Middle frontal gyrus (tissue), 1 donor: ENCODE measurements around the gene PLAAT2.

Source experiments
- DNase-seq: peaks from one replicate; pipeline ENCODE4 v3.0.0-alpha.2; 2015; ENCODE audit warnings: low spot score; ENCODE audit errors: extremely low spot score

The PLAAT2 gene

DNA sequence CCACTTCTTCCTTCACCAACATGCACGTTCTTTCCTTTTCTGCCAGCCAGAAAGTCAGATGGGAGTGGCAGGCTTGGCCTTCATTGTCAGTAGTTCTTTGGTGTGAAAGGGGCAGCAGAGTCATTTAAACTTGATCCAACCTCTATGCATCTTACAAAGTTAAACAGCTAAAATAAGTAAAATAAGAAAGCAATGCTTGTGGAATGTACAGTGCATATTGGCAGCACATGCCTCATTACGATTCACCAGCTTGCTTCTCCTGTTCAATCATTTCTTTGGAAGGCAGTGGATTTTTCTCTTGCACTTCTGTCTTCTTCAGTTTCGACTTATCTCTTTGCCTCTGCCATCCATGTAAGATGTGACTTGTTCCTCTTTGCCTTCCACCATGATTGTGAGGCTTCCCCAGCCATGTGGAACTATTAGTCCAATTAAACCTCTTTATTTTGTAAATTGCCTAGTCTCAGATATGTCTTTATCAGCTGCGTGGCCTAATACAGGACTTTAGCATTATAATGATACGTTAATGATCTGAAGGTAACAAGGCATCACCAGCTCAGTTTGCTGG lies 42.5 kb downstream of the PLAAT2 start:
- DNase-seq, result no peak

DNA sequence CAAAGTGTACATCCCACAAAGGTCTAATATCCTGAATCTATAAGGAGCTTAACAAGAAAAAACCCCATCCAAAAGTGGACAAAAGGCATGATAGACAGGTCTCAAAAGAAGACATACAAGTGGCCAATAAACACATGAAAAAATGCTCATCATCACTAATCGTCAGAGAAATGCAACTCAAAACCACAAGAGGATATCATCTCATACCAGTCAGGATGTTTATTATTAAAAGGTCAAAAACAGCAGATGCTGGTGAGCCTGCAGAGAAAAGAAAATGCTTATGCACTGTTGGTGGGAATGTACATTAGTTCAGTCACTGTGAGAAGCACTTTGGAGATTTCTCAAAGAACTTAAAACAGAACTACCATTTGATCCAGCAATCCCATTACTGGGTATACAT lies 44.6 kb downstream of the PLAAT2 start:
- no peak for DNase-seq

DNA sequence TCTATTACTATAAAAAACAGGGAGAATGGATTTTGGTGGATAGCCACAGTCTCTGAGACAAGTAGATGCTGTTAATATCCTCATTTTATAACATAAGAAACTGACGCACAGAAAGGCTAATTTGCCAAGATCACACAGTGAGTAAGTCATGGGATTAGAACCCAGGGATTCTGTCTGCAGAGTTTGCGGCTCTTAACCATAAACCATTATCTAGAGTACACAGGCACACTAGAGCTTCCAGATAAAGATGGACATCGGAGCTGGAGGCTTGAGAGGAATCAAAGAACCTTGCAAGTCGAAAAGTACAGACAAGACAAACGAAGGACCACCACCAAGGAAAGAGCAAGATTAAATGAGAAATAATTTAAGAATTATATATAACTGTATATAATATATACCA lies 46.0 kb downstream of the PLAAT2 start:
- DNase-seq, result no peak

DNA sequence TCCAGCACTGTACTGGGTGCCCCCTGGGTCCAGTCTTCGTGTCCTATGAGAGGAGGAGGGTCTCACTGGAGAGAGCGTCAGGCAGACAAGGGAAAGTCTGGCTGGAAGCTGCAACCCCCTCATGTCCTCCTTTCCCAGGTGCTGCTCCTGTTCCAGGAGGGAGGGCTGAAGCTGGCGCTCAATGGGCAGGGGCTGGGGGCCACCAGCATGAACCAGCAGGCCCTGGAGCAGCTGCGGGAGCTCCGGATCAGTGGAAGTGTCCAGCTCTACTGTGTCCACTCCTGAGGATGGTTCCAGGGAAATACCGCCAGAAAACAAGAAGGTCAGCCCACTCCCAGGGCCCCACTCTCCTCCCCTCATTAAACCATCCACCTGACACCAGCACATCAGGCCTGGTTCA lies 47.1 kb downstream of the PLAAT2 start:
- DNase-seq, result no peak

DNA sequence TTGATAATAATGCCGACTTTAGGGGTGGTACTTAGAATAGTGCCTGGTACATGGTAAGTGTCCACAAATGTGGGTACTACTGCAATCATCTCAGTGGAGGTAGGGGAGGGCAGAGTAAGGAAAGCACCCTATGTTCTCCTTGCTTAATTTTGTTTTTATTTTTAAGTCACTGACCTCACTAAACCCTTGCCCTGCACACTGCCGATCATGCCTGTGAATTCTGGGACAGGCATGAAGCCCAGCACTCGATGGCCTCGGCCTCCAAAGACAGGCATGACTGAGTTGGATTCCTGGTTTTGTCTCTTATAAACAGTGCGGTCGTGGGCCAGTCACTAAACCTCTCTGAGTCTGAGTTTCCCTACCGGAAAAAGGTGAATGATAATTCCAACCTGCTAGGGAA lies 50.4 kb downstream of the PLAAT2 start:
- DNase-seq, result no peak

DNA sequence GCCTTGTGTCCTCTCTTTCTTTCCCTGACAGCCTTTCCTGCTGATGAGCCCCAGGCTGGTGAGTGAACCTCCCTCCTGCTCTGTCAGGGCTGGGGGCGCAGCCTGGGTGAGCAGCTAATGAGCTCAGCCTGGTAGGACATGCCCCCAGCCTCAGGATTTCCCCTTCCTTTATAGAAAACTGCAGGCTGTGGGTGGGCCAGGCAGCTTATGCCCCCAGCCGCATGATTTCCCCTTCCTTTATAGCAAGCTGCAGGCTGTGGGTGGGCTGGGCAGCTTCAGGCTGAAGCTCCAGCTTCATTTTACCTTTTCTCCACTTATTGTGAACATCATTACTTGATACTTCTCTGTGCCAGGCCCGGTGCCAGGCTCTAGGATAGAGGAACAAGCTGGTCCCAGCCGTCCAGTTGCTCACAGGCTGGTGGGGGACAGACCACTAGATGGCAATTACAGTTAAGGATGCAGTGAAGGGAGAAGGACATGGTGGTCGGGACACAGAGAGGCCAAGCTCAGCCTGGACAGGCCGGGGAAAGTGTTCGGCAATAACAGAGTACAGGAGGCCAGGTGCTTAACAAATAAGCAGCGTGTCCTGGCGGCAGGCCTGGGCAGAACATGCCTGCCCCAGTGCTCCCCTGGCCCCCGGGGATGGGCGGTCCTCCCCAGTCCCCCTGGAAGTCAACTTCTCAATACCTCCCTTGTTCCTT lies 52.0 kb downstream of the PLAAT2 start:
- no peak for DNase-seq

DNA sequence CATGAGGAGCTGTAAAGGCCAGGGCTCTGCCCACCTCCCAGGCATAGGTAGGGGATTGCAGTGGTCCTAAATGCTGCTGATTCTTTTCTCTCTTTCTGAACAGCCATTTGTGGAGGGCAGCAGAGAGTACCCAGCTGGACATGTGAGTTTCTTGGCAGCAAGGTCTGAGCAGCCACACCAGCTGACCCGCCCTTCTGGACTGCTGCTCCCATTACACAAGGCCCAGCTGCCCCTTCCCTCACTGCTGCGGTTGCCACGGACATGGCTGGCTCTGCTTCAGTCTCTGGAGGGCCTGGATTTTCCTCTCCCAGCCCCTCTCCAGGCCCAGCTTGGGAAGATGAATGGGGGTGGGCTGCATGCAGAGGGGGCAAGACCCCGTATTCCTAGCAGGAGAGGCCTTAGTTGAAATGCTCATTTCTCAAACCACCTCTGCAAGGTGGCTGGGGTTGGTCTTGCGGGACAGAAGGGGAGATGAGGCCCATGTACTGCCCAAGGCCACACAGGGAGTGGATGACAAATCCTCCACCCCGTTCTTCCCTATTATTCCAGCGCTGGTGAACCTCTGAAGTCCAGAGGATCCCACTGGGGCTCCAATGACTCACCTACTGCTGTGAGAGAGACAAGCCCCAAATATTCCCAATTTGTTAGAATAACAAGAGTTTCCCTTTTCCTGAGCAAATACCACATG lies 52.7 kb downstream of the PLAAT2 start:
- peak; percentile 81 for DNase-seq

DNA sequence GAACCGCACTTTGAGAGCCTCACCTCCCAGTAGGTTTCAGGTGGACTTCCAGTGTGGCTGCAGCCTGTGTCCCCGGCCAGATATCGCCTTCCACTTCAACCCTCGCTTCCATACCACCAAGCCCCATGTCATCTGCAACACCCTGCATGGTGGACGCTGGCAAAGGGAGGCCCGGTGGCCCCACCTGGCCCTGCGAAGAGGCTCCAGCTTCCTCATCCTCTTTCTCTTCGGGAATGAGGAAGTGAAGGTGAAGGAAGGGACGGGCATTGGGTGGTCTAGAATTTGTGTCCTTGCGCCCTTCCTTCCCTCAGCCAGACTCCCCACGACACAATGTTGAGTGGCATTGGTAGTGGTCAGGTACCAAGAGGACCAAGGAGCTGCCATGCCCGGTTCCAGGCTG lies 54.4 kb downstream of the PLAAT2 start:
- no peak for DNase-seq

DNA sequence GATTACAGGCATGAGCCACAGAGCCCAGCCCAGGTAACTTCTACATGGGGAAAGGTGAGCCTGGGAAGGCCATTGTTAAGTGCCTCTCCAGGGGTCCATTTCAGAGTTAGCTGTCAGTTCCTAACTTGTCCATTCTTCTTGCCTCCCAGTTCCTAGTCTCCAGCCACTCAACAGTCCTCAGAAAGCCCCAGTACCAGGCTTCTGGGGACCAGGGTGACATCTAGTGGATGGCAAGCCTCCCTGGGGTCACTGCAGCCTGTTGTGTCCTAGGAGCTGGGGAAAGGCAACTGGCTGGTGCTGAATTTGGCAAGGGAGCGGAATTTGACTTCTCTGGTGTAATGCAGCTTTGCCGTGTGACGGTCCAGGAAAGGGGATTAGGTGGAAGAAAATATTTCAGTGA lies 55.2 kb downstream of the PLAAT2 start:
- peak; percentile 52 for DNase-seq

DNA sequence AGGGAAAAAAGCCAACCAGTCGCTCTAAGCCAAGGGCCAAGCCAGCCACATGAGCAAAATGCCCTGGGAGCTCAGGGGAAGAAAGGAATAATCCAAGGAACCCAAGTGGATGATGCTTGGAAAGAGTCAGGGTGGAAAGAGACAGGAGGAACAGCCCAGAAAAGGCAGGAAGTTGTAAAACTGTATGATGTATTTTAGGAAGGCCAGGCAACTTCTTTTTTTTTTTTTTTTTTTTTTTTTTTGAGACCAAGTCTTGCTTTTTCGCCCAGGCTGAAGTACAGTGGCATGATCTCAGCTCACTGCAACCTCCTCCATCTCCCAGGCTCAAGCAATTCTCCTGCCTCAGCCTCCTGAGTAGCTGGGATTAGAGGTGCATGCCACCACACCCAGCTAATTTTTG lies 55.7 kb downstream of the PLAAT2 start:
- DNase-seq, result no peak

DNA sequence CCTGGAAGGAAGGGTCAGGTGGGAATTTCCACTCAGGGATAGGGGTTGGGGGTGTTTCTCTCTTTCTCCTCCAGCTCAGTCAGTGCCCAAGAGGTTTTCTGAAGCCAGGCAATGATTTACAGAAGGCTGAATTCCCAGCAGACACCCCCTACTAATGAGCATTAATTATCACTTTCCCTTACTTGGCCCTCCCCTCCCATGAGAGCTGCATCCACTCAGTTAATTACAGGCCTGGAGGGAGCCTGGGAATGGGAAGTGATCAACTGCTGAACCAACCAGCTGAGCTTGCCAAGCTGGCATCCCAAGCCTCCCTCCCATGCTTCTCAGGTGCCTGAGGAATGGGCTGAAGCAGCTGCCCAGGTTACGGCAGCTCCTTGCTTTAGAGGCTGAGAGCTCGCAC lies 56.3 kb downstream of the PLAAT2 start:
- no peak for DNase-seq

DNA sequence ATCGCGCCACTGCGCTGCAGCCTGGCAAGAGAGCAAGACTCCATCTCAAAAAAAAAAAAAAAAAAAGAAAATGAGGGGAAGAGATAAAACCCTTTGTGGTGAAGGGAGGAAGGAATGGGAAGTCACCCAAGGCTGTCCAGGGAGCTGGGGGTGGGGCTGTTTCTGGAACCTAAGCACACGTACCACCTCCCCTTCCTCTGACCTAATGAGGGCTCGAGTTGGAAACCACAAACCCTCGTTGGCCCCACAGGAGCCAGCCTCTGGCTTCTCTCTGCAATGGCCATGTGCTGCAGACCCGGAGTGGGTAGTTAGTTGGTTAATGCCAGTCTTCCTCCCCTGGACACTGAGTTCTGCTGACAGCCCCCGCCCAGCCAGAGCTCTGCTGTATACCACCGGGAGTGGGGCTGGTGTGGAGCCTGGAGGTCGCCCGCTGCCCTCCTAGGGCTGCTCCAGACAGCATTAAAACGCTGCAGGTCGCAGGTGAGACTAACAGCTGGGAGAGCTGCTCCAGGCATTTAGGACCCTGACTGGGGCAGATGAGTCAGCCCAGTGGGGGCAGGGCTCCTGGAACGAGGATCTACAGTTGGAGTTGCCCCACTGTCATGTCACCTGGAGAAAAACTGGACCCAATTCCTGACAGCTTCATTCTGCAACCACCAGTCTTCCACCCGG lies 57.2 kb downstream of the PLAAT2 start, which contains the start of gene LGALS12:
Gene LGALS12, plus strand, starts transcription at position 228 of the 672 bp plus-strand sequence. Its CDS starts 375 bp downstream, at position 603.
- no peak for DNase-seq

DNA sequence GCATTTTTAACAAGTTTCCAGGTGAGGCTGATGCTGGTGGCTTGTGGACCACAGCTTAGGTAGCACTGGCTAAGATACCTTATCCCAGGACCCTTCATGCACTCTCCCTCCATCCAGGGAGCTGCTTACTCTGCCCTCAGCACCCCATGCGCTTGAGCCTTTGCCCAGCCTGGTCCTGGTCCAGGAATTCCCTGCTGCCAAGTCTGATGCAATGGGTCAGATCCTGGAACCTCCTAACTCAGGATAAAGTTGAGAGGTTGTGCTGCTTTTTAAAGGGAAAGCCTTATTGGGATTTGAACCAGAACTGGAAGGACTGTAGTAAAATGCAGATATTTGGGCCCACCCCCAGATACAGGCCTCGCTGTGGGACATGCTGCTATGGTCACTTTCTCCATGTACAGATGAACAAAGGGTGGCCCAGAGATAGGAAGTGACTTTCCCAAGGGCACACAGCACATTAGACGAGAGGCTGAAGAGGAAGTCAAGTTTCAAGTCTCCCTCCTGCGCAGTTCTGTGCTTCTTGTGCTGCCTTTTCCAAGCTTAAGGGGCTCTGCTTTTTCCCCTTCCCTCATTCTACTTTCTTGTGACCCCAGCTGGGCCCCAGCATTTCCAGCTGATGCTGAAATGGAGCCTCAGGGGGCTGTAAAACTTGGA lies 58.1 kb downstream of the PLAAT2 start:
- DNase-seq, result no peak

DNA sequence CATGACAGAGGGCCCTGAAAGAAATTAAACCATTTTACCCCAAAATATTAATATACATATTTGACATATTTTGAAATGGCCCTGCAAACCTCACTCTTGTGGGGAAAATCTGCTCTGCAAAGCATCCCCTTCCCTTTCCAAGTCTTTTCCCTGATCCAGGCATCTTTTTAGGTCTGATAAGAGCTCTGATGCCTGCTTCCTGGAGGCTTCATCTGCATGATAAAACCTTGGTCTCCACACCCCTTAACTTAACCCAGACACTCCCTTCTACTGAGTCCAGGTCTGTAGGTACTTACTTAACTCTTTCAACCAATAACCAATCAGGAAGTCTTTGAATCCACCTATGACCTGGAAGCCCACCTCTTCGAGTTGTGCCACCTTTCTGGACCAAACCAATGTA lies 59.1 kb downstream of the PLAAT2 start:
- no peak for DNase-seq

DNA sequence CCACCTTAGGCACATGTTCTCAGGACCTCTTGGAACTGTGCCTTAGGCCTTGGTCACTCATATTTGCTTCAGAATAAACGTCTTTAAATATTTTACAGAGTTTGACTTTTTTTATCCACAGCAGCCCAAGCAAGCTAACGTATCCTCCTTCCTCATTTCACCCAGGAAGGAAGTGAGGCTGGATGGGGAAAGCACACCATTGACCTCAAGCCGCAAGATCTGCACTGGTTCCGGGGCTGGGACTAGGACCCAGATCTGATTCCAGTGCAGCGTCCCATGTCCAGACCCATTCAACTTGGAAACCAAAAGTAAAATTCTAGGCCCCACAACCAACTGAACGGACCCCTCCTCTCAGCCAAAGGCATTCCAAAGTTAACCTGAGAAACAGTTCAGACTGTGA lies 59.7 kb downstream of the PLAAT2 start:
- no peak for DNase-seq
